Measurements from ENCODE around the gene FSD1L. TPM values are rescaled to one million over a fixed set of nuclear protein-coding genes. Genes with fewer than 3 reads are reported as not detected.

Gene FSD1L
- total RNA-seq, 1 donor from 2014 or later: 5.0 TPM

DNA sequence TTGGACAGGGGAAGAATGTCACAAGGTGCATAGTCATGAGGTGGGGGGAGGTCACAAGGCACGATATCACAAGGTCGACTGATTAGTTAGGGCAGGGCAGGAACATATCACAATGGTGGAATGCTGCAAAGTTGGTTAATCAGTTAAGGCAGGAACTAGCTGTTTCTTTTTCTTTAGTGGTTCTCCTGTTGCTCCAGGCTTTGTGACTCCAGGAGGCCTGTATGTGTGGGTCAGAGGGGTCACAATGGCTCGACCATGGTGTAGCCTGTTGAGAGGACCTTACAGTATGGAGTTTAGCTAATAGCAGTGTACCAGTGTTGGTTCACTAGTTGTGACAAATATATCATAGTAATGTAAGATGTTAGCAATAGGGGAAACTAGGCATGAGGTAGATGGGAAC, 12.4 kb upstream of the FSD1L start:
- DNase-seq (ENCODE audit: low spot score): no peak

DNA sequence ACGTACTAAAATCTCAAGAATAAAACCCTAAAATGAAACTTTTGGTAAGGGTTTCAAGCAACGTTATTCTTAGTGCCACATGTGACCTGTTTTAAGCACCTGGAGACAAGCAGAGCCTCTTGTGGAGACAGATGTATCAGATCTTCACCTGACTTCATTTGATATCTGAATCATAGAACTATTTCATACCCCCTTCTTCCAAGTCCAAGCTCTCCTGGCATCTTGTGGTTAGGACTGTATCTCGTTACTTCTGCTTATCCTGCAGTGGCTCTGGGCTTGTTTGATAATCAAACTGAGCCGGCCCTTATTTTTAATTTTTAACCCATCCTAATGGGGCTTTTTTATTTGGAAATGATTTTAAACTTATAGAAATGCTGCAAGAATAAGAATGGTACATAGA, 11.1 kb upstream of the FSD1L start:
- DNase-seq (ENCODE audit: low spot score): no peak

DNA sequence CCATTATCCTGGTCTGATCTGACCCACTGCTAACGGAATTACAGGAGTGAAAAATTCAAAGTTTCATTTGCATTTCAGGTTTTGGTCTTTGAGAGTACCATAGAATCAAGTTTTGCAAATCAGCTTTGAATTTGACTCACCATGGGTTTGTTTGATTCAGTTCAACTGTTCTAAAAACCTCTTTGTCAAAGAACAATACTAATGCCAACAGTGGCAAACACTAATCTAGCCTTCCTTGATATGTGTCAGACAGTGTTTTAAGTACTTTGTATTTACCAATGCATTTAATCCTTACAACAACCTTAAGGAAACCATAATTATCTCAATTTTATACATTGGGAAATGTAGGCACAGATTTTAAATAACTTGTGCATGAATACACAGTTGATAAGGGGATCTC, 10.1 kb upstream of the FSD1L start:
- no peak for DNase-seq (ENCODE audit: low spot score)

DNA sequence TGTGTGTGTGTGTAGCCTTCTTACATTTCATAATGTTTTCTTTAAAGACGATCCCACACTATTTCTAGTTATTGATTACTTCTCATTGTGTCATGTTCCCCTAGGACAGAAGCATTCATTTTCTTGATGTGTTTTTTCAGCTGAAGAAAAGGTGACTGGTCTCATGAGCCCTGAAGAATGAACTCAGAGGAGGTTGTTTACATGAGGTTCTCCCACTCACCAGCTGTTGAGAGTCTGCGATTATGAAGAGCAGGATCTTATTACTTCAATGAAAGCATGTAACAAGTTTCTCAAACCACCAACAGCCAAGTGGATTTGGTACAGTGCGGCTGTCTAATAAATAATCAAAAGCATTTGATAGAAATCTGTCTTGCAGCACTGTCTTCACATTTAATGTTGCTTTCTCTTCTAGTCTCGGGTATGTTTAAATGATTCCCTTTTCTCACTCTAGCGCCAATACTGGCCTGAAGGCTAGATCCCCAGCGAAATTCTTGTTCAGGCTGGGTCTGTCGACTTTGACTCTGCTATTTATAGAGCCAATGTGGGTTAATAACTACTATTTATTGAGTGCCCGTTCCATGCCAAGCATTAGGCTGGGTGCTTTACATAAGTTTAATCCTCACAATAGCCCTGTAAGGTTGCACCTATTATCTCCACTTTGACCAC, 9.6 kb upstream of the FSD1L start:
- no peak for DNase-seq (ENCODE audit: low spot score)

DNA sequence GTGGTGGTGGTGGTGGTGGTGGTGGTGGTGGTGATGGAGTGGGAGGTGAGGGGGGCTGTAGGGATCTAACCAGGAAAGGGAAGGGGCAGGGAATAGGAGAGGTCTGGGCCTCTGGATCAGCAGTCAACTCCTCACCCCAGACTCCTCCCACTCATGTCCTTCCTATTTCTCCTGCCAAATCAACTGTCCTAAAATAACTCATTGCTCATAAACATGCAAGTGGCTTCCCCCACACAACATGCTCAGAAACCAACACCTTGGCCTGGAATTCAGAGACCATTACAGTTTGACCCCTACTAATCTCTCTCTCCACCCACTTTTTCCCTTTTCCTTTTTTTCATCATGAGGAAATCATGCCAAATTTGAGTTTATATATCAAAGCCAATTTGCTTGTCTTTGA, 8.4 kb upstream of the FSD1L start:
- no peak for DNase-seq (ENCODE audit: low spot score)

DNA sequence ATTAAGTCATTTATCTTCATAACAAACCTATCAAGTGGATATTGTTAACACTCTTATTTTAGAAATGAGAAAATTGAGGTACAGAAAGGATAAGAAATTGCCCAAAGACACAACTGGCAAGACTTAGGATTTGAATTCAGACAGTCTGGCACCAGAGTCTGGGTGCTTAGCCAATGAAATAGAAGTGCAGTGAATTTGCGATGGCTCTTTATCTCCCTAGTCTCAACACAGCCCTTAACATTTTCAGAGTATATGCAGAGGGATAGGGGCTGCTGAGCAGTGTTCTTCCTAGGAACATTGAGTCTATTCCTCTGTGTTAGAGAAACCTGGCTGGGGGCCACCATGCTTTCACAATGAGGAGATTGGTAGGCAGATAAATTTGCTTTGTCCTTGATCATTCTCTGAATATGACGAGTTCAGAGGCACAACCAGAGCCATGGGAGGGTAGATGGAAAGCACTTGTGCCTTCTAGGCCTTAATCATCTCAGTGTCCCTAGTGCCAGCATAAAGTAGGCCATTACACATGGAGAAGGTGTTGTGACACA, 6.1 kb upstream of the FSD1L start:
- no peak for DNase-seq (ENCODE audit: low spot score)

DNA sequence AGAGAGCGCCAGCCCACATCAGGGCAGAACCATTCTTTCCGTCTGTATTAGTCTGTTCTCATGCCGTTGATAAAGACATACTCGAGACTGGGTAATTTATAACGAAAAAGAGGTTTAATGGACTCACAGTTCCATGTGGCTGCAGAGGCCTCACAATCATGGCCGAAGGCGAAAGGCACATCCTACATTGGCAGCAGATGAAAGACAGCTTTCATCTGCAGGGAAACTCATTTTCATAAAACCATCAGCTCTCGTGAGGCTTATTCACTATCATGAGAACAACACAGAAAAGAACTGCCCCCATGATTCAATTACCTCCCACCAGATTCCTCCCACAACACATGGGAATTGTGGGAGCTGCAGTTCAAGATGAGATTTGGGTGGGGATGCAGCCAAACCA, 4.7 kb upstream of the FSD1L start:
- DNase-seq (ENCODE audit: low spot score): no peak

DNA sequence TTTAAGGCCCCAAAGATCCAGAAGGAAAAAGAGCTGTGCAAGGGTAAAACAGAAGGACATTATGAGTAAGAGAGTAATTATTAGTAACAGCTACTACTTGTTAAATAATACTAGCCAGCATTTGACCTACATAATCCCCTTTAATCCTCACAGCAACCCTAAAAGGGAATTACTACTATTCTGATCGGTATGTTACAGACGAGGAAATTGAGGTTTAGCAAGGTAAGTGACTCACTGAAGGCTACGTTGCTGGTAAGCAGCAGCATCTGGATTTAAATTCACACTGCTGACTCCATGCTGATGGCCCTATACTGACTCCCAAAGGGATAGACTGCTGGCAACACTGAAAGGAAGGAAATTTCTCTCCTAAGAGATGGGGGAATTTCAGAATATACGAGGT, 3.7 kb upstream of the FSD1L start:
- no peak for DNase-seq (ENCODE audit: low spot score)

DNA sequence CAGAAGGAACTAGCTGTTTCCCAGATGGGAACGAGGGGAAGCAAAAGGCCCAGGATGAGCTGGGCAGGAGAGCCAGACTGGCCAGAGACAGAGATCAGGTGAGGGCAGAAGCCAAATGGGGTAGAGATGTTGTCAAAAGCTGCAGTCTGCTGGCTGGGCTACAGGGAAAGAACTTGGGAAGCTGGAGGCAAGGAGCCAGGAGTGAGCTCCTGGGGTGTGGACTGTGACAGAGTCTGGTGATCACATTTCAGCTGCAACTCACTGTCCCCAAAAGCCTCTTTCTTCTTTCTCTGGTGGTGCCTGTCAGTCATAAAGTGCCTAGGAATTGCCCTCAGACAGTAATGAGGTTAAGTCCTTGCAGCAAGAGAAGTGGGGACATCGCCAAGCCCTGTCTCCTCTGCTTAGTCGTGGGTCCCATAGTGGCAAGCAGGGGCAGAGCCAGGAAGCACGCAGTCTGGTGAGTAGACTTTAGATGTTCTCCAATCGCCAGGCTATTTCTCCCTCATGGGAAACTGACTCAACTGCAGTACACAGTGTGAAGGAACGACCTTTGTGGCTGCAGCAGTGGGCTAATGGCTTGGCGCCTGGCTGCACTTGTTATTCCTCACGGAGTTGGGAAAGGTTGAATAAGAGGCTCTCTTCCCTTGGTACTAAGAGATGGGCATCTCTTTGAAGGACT, 2.5 kb upstream of the FSD1L start:
- no peak for DNase-seq (ENCODE audit: low spot score)

DNA sequence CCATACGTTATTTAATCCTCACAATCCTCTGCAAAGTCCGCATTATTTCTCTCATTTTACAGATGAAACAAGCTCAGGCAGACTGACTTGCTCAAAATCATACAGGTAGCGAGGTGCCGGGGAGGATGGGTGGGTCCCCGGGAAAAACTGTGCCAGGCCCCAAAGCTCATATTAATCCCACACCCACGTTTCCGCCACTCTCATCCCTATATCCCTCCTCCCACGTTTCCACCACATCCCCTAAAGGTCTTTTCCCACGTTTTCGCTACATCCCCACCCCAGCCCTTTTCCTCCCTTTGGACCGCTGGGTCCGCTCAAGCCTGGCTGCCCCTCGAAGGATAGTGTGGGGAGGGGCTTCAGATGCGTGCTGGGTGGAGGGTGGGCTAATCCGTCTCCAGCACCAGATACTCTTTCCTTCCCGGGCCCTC, 434 bp upstream of the FSD1L start:
- DNase-seq (ENCODE audit: low spot score): no peak

DNA sequence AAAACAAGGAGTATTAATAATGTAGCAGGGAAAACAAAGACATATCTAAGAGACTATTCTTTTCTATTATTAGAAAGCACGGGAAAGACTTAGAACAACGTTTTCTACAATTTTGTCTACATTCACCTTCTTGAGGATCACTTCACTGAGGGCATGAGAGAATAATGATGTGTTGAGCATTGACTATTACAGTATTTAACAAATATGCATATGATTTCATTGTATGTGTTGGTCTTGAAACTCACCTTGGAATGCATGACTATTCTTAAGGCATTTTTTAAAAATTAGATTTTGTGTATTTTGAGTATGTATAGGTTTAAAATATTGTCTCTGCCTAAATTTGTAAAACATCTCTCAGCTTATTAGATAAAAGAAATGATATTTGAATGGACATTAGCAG, 1.2 kb downstream of the FSD1L start:
- no peak for DNase-seq (ENCODE audit: low spot score)

DNA sequence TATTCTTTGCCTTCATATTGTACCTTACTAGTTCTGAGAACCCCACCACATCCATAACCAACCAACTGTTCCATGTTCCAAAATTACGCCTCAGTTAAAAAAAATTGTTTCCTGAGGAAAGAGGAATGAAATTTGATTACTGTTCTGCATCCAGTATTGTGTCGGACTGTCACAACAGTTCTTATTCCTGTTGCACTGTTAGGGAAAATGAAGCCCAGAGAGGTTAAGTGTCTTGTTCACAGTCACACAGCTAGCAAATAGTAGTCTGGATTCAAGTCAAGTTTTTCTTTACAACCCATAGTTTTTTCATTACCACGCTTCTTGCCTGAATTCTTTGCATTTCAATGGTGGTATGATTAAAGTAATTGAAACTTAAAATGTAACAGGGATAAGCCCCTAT, 4.4 kb downstream of the FSD1L start:
- no peak for DNase-seq (ENCODE audit: low spot score)

DNA sequence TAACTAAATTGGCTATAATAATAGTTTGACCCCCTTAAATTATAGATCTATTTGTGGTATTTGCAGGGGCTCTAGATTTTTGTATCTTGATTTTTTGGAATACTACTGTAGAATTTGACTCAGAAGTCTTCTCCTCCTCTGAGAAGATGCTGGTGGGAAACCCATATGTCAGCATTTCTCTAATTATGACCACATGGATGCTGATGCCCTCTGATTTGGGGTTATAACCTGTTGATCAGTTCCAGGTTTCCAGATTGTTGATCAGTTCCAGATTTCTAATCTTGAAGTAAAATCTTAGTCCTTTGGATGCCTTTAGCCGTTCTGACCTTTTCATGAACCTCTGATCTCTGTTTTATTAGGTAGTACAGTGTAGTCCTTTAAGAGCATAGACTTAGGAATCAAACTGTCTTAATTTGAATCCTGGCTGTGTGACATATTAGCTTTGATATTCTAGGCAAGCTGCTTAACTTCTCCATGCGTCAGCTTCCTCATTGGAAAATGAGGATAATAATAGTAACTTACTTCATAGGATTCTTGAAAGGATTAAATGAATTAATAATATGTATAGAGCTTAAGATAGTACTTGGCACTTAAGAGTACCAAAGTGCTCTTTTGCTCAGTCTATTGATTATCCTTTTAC, 8.1 kb downstream of the FSD1L start:
- DNase-seq (ENCODE audit: low spot score): no peak

DNA sequence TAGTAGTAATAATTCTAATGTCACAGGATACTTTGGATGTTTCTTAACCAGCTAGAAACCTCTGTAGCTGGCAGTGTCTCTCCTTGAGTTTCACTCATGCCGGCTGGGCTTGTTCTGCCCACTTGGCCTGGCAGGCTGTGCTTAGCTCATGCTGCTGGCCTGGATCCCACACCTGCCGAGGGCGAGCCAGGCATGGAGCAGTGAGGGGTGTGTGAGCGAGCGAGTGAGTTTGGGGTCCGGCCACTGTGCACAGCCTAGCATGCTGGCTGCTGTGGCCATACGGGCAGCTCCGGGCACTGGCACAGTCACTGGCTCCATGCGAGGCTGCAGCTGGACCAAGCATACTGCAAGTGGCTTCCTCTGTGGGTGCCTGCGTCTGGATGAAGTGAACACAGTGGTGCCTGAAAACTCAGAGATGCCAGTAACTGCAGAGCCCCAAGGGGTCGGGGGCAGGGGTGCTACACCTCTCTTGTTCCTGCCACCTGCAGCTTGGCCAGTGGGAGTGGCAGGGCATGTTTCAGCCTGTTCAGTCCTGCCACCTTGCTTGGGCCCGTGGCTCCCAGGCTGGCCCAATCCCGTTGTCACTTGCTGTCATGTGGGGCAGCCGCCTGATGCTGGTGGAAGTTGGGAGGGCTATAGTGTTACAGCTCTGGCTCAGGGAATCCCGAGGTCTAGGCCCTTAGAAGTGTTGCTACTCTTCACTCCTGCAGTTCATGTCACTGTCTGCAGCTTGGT, 9.9 kb downstream of the FSD1L start:
- no peak for DNase-seq (ENCODE audit: low spot score)

DNA sequence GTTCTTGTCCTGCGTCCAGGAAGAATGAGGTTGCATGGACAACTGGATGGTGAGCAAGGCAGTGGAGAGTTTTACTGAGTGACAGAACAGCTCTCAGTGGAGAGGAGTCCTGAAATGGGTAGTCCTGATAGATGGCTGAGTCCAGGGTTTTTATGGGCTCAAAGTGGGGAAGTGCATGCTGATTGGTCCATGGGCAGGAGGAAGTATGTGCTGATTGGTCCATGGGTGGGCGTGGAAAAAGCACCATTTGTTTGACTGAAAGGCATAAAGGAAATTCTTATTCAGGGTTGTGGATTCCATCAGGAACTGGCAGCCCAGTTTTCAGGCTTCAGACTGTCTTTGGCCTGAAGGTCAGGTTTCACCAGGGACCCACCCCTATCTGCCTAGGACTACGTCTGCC, 10.6 kb downstream of the FSD1L start:
- DNase-seq (ENCODE audit: low spot score): no peak

DNA sequence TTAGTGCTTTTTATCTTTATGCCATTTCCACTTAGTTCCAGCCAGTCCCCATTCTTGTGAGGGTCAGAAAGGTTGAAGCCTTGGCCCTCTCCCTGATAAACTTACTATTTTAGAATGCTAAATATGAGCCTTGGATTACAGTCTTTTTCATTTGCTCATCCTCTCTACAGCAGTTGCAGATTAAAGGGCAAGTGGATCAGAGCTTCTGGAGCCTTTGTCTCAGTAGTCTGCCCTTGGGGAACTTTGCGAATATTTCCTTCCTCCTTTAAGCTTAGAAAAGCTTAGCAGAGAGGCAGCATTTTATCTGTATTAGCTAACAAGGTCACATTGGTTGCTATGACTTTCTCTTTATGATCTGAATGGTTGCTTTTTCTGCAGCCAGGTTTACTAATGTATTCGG, 11.5 kb downstream of the FSD1L start:
- DNase-seq (ENCODE audit: low spot score): no peak

DNA sequence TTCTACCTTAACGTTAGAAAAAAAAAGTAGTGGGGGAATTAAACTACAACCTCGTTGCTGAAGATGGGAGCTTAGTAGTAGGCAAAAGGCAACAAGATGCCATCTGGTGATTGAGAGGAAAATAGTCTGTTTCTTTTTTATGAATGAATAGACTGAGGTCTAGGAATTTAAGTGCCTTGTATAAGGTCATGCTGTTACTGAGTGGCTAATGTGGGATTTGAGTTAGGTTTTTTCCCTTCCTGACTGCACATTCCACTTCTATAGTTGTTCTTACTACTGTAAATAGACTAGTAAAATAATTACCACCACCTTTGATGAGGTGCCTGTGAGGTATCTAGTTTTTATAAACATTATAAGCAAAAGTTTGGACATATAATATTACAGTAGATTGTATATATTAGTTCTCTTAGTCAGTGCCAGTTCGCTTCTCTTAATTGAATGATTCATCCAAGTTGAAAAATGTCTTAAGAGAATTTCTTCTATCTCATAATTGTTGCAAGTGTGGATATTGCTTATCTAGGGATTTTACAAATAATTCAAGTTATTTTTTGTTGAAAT, 19.1 kb downstream of the FSD1L start:
- DNase-seq (ENCODE audit: low spot score): no peak

DNA sequence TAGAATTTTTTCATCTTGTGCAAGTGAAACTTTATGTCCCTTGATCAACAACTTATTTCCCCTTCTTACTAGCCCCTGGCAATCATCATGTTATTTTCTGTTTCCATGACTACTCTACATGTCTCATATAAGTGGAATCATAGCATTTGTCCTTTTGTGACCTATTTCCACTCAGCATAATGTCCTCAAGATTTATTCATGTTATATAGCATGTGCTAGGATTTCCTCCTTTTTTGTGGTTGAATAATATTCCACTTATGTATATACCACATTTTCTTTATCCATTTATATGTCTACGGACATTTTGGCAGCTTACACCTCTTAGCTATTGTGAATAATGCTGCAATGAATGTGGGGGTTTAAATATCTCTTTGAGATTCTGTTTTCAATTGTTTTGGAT, 21.0 kb downstream of the FSD1L start:
- DNase-seq (ENCODE audit: low spot score): no peak

DNA sequence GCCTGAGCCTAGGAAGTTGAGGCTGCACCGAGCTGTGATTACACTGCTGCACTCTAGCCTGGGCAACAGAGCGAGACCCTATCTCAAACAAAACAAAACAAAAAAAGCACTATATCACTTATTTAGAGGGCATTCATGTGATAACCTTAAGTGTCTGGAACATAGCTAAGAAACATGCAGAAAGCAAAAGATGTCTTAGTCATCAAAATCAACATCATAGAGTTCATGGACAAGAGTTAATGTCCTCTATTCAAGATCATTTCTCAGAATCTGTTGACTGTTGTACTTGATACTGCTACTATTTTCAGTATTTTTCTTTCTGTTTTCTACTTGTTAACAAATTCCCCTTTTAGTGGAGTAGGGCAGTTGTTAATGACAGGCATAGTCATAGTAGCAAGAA, 25.4 kb downstream of the FSD1L start:
- no peak for DNase-seq (ENCODE audit: low spot score)

DNA sequence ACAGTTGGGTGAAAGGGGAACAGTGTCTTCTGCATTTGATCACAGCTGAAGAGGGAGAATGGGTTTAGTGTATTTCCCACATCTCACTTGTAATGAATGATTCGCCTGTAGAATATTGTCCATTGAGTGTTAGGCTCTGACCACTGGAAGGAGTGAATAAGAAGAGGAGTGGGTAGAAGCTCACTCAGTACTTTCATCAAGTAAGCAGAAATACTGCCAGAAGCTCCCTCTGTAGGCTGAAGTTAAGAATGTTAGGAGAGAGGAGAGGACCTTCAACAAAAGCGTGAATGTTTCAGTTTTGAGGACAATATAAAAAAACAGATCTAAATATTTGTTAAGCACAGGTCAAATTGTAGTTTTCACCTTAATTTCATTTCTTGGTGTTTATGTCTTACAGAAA, 27.5 kb downstream of the FSD1L start:
- no peak for DNase-seq (ENCODE audit: low spot score)

DNA sequence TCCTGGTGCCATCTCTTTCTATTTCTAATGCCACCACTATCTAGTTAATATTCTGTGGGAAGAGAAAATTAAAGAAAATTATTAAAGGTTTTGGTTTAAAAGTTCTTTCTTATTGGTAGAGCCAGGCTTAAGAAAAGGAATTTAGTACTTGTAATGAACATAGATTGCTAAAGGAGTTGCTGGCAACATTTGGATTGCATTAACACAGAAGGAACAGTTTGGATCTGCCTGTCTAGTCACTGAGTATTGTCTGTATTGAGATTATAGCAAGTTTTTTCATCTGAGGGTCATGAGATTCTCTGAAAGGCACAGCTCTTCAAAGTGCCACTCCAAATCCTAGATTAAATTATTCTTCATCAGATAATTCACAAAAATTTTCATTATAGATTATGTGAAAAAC, 32.0 kb downstream of the FSD1L start:
- no peak for DNase-seq (ENCODE audit: low spot score)

DNA sequence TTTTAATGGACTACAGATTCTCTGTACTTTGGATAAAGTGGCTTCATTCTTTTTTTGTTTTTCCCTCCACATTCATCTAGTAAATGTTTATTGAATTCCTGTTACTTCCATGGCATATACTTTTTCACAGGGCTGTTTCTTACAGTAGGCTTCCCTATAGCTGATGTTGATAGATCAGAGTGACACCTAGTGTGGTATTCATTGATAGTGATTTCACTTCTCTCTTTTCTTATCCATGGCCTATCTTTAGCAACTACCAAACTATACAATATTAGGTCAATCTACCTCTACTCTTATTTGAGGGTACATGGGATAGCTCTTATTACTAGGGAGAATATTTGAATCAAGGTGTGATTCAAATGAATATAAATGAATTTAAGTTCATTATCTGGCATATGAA, 35.8 kb downstream of the FSD1L start:
- DNase-seq (ENCODE audit: low spot score): no peak
